ENCODE data around the gene COQ7. TPM values are rescaled to one million over a fixed set of nuclear protein-coding genes. Genes with fewer than 3 reads are reported as not detected.

Gene COQ7
- total RNA-seq, 4 donors from 2014 or later = 16.5 to 29.1 (median 20.6) TPM

- Histone ChIP-seq H3K27me3 (no peaks in the 10 kb centered on the region), H3K27ac (no peak overlapping the region), H3K4me3 (no peak overlapping the region), H3K9me3 (no peaks in the 10 kb centered on the region), H3K4me1 (peaks cover 0 to under 1% (median 0%) of the 10 kb centered on the region in 4 donors), H3K36me3 (no peaks in the 10 kb centered on the region)
- TF ChIP-seq CTCF (IDR thresholded peaks at IDR 0.05) (no peak), POLR2A (IDR thresholded peaks at IDR 0.05) (no peak)
- DNase-seq = no peak
Observed at GRCh38 chr16:19102187-19102872, 34.9 kb downstream of the COQ7 start.

GRCh38 chr16:19104607-19105006 is 37.2 kb downstream of the COQ7 start:
- Histone ChIP-seq H3K27me3 (no peaks in the 10 kb centered on the region), H3K4me3 (no peak overlapping the region), H3K36me3 (no peaks in the 10 kb centered on the region), H3K27ac (no peak overlapping the region), H3K4me1 (peaks cover 0 to 10% (median 0%) of the 10 kb centered on the region in 4 donors), H3K9me3 (no peaks in the 10 kb centered on the region)
- no peak for TF ChIP-seq CTCF (IDR thresholded peaks at IDR 0.05)
- TF ChIP-seq POLR2A (IDR thresholded peaks at IDR 0.05) = no peak
- peak in 1 of 3 donors; percentile 13 for DNase-seq

GRCh38 chr16:19105131-19105530 is 37.7 kb downstream of the COQ7 start:
- Histone ChIP-seq H3K27me3 (no peaks in the 10 kb centered on the region), H3K4me3 (no peak overlapping the region), H3K36me3 (no peaks in the 10 kb centered on the region), H3K4me1 (peaks cover 0 to 10% (median 0%) of the 10 kb centered on the region in 4 donors), H3K9me3 (no peaks in the 10 kb centered on the region), H3K27ac (no peak overlapping the region)
- no peak for TF ChIP-seq POLR2A (IDR thresholded peaks at IDR 0.05)
- TF ChIP-seq CTCF (IDR thresholded peaks at IDR 0.05) = no peak
- peak in 1 of 3 donors; percentile 13 for DNase-seq

- no peaks in the 10 kb centered on the region for H3K36me3 ChIP-seq
- no peak overlapping the region for H3K4me3 ChIP-seq
- no peak for TF ChIP-seq POLR2A (IDR thresholded peaks at IDR 0.05)
- TF ChIP-seq CTCF (IDR thresholded peaks at IDR 0.05) = no peak
- H3K9me3 ChIP-seq = no peaks in the 10 kb centered on the region
- no peaks in the 10 kb centered on the region for H3K27me3 ChIP-seq
- H3K4me1 ChIP-seq = peaks cover 0 to 10% (median 0%) of the 10 kb centered on the region in 4 donors
- no peak for DNase-seq
- no peak overlapping the region for H3K27ac ChIP-seq
Observed at GRCh38 chr16:19105891-19106624, 38.6 kb downstream of the COQ7 start.

GRCh38 chr16:19106625-19107020 is 39.2 kb downstream of the COQ7 start:
- no peak for TF ChIP-seq POLR2A (IDR thresholded peaks at IDR 0.05)
- TF ChIP-seq CTCF (IDR thresholded peaks at IDR 0.05) = no peak
- H3K27me3 ChIP-seq = no peaks in the 10 kb centered on the region
- no peaks in the 10 kb centered on the region for H3K36me3 ChIP-seq
- peaks cover 0 to 10% (median 0%) of the 10 kb centered on the region in 4 donors for H3K4me1 ChIP-seq
- H3K9me3 ChIP-seq = no peaks in the 10 kb centered on the region
- no peak overlapping the region for H3K27ac ChIP-seq
- DNase-seq = no peak
- H3K4me3 ChIP-seq = no peak overlapping the region
